Tongue (tissue), 2 donors: Measurements from ENCODE around the gene MDM4. TPM values are rescaled to one million over a fixed set of nuclear protein-coding genes. Genes with fewer than 3 reads are reported as not detected.
"Not testable (repeated sequence)": the region's sequence is repeated elsewhere in the genome, so short reads cannot be mapped to it uniquely, and the experiment has no call there.

Source experiments
- DNase-seq: peaks from one replicate; pipeline ENCODE4 v3.0.0-alpha.2; 2015
- total RNA-seq: library from RNA; depleted of rRNA; stranded (reverse); fragments of >200 nt; gene quantifications from one replicate; pipeline ENCODE4 v1.2.3, GENCODE V29; 2014

The MDM4 gene
- total RNA-seq, 1 donor from 2014 or later = 75.3 TPM

DNA sequence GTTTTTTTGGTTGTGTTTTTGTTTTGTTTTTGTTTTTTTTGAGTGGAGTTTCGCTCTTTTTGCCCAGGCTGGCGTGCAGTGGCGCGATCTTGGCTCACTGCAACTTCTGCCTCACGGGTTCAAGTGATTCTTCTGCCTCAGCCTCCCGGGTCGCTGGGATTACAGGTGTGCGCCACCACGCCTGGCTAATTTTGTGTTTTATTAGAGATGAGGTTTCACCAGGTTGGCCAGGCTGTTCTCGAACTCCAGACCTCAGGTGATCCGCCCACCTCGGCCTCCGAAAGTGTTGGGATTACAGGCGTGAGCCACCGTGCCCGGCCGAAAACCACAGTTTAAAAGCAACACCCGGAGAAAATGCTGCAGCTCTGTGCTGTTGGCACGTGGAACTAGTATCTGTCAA is 1.2 kb downstream of the MDM4 start:
- not testable (repeated sequence) for DNase-seq

- DNase-seq = no peak
Observed at GRCh38 chr1:204520834-204521709, 4.9 kb downstream of the MDM4 start.

- not testable (repeated sequence) for DNase-seq
Observed at GRCh38 chr1:204521941-204522521, 5.8 kb downstream of the MDM4 start.

GRCh38 chr1:204523605-204524215 is 7.5 kb downstream of the MDM4 start:
- no peak for DNase-seq

DNA sequence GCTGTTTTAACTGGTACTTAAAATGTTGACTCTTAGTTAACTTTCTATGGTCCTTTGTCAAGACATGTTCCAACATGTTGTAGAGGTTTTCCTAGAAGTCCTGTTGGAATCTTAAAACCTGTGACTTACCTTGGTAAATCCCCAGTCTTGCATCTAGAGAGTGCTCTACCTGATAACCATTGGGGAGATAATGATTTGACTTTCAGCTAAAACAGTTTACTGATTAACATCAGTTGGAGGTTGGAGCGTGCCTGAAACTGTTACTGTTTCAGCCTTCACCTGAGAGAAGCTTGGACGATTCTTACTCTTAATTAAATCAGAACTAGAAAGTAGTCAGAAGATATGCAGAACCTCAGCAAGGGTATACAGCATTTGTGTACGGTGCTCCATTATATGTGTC is 8.8 kb downstream of the MDM4 start:
- no peak for DNase-seq

DNA sequence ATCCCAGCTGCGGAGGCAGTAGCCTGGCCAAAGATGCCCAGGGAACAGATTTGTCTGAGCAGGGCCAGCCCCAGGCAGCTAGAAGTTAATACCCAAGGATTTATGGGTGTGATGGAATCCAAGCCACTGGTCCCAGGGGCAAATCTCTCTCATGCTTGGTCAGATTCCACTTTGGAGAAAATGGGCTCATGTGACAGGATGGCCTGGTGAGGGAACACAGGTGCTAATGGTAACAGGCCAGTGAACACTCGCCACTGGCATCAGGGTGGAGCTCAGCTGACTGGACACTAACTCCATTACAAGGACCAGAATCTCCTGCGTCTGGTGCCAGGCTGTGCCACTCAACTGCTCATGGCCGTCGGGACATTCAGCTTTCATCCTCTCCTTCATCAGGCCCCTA is 12.0 kb downstream of the MDM4 start:
- no peak for DNase-seq

GRCh38 chr1:204528677-204529076 is 12.5 kb downstream of the MDM4 start:
- DNase-seq = no peak

- no peak for DNase-seq
Observed at GRCh38 chr1:204529371-204529895, 13.2 kb downstream of the MDM4 start.

GRCh38 chr1:204530932-204531331 is 14.7 kb downstream of the MDM4 start:
- no peak for DNase-seq

DNA sequence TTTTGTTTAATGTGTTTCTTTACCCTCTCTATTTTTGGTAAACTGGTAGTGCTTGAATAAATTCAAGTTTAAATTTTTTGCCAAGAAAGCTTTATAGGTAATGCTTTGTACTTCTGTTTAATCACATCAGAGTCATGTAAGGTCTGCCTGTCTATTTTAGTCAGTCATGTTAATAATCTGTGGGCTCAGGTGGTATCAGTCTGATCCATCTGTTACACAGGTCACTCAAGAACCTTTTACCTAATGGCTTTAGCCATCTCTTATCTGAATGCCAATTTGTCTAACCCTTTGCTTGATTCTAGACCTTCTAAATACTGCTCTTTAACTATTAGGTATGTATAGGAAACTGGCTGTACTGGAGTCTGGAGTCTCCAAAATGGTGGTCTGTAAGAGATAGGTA is 16.6 kb downstream of the MDM4 start:
- no peak for DNase-seq

DNA sequence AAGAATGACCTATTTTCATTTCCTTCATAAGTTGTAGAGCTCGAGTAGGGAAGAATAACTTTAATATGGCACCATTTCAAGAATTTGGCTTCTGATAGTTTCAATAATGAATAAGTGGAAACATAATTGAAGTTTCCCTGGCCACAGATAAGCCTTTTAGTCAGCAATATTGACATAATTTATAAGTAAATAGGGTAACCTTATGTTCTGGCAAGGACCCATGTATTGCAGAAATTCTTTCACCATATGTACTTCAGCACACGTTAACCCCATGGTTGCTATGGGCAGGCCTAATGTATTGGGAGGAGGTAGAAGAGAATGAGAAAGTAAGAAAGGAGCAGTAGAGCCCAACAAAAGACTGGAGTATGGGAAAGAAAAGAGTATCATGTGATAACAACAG is 25.4 kb downstream of the MDM4 start:
- DNase-seq = no peak

GRCh38 chr1:204544321-204544720 is 28.1 kb downstream of the MDM4 start:
- no peak for DNase-seq

DNA sequence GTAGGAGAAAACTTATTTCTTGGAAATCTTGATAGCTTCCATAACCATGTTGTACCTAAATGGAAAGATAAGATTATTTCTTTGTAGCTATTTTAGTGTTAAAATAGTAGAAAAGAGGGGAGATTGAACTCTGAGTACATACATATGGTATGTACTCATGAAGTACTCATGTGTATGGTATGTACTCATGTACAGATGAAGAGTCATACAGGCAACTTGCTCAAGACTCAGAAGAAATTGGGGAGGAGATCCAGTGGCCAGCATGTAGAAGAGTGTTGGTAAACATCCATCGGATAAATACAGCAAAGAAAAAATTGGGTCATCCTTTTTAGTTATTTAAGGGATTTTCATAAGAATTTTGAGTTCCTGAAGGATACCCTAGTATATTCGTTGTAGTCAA is 29.0 kb downstream of the MDM4 start:
- DNase-seq = no peak

GRCh38 chr1:204545881-204546280 is 29.7 kb downstream of the MDM4 start:
- DNase-seq = no peak

DNA sequence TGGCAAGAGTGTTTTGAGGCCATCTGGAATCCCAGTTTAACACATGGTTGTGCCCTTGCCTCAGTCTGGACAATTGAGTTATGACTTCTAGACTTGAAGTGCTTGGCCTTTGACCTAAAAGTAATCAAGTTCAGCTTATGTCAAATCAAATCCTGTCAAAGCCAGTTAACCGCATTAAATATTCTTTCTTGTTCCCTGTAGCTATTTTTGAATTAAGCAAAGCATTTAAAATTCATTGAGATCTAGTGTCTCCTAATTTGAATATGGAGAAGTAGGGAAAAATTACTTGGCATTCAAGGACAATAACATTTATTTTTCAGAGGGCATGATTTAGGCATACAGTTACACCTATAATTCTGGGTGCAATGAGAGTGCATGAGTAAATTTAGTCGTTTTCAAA is 32.1 kb downstream of the MDM4 start:
- no peak for DNase-seq

DNA sequence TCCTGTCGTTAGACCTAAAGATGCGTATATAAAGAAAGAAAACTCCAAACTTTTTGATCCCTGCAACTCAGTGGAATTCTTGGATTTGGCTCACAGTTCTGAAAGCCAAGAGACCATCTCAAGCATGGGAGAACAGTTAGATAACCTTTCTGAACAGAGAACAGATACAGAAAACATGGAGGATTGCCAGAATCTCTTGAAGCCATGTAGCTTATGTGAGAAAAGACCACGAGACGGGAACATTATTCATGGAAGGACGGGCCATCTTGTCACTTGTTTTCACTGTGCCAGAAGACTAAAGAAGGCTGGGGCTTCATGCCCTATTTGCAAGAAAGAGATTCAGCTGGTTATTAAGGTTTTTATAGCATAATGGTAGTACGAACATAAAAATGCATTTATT is 33.1 kb downstream of the MDM4 start:
- no peak for DNase-seq

GRCh38 chr1:204550926-204551325 is 34.7 kb downstream of the MDM4 start:
- no peak for DNase-seq

DNA sequence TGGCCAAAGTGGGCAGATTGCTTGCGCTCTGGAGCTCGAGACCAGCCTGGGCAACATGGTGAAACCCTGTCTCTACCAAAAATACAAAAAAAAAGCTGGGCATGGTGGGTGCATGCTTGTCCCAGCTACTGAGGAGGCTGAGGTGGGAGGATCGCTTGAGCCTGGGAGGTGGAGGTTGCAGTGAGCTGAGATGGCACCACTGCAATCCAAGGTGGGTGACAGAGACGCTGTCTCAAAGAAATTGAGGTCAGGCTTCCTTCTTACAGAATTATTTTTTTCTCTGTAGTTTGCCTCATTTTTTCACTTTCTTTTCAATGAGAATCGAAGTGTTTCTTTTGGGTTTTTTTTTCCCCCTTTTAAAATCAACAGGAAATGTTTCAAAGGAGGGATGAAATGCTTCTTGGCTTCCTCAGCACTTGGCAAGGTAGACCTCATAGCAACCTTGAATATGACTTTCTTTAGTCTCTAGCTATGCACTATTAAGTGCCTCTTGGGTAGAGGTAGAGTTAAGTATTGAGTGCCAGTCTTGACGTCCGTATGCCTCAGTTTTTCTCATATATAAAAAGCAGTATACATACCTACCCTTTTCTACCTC is 40.3 kb downstream of the MDM4 start:
- DNase-seq = no peak

- DNase-seq = no peak
Observed at GRCh38 chr1:204558467-204558866, 42.3 kb downstream of the MDM4 start.

DNA sequence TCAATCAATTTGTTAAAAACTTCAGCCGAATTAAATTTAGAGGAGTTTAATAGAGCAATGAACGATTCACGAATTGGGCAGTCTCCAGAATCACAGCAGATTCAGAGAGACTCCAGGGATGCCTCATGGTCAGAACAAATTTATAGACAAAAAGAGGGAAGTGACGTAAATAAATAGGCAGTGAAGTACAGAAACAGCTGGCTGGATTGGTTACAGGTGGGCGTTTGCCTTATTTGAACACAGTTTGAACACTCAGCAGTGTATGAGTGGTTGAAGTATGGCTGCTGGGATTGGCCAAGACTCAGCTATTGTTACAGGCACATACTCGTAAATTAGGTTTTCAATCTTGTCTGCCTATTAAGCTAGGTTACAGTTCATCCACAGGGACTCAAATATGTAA is 43.8 kb downstream of the MDM4 start:
- not testable (repeated sequence) for DNase-seq

- DNase-seq = no peak
Observed at GRCh38 chr1:204560590-204561150, 44.5 kb downstream of the MDM4 start.
